T-helper 2 cell treated with Interferon-gamma antibody and Interleukin-4, amounts not matched to agents 5 μg/mL and 100 μg/mL, for 36 hours (primary cell): ENCODE data around the gene PAFAH2.
A peak's percentile ranks its signal among the peaks of the same experiment; 100 is the strongest.
"Not testable (repeated sequence)": the region's sequence is repeated elsewhere in the genome, so short reads cannot be mapped to it uniquely, and the experiment has no call there.

ENCODE experiments used
- DNase-seq: peaks from one replicate; pipeline ENCODE4 v3.0.0; 2021; ENCODE audit warnings: low spot score
- H3K27ac Mint-ChIP-seq: one replicate; pipeline ENCODE4 v1.8.0; 2021; ENCODE audit warnings: mild to moderate bottlenecking, mixed read lengths
- H3K27me3 Mint-ChIP-seq: one replicate; pipeline ENCODE4 v1.8.0; 2021; ENCODE audit warnings: low read depth, mixed read lengths
- H3K36me3 Mint-ChIP-seq: one replicate; pipeline ENCODE4 v1.8.0; 2021; ENCODE audit warnings: low read depth, mixed read lengths
- H3K4me1 Mint-ChIP-seq: one replicate; pipeline ENCODE4 v1.8.0; 2021; ENCODE audit warnings: low read depth, mixed read lengths
- H3K4me3 Mint-ChIP-seq: one replicate; pipeline ENCODE4 v1.8.0; 2022; ENCODE audit warnings: mild to moderate bottlenecking, moderate library complexity, mixed read lengths
- H3K9me3 Mint-ChIP-seq: one replicate; pipeline ENCODE4 v1.8.0; 2021; ENCODE audit warnings: mixed read lengths

PAFAH2 gene

DNA sequence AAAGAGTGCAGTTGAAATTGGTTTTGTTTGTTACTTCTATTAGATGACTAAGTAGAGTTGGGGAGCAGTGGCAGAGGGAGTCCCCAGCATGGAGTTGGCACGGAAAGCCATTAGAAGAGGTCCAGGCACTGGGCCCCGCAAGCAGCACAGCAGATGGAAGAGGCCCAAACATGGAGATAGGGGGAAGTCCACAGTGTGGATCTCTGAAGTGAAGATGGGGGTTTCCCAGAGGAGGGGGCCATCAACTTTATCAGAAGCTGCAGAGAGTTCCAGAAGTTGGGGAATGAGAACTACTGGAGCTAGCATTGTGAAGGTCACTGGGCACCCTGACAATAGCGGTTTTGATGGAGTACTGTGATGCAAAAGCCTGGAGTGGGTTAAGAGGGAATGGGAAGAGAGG is 30.6 kb downstream of the PAFAH2 start:
- DNase-seq: no peak
- Mint-ChIP-seq H3K27me3 (no peaks in the 10 kb centered on the region), H3K9me3 (no peaks in the 10 kb centered on the region), H3K4me1 (peaks cover 24% of the 10 kb centered on the region), H3K4me3 (no peak overlapping the region), H3K27ac (peak overlapping the region; percentile 34), H3K36me3 (peaks cover 66% of the 10 kb centered on the region)

DNA sequence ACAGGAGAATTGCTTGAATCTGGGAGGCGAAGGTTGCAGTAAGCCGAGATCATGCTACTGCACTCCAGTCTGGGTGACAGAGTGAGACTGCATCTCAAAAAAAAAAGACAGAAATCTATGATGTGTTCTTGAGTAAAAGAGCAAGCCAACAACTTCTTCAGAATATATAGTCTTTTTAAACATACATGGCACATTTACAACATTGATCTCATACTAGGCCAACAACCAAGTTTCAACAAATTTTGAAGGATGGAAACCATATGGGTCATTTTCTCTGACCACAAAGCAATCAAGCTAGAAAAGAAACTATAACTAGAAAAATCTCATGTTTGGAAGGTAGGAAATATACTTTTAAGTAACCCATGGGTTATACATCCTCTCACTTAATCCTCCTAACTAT is 38.3 kb downstream of the PAFAH2 start:
- peaks cover 50% of the 10 kb centered on the region for H3K36me3 Mint-ChIP-seq
- no peaks in the 10 kb centered on the region for H3K9me3 Mint-ChIP-seq
- H3K4me1 Mint-ChIP-seq: peaks cover 3% of the 10 kb centered on the region
- no peaks in the 10 kb centered on the region for H3K27me3 Mint-ChIP-seq
- H3K4me3 Mint-ChIP-seq: no peak overlapping the region
- no peak overlapping the region for H3K27ac Mint-ChIP-seq
- no peak for DNase-seq

DNA sequence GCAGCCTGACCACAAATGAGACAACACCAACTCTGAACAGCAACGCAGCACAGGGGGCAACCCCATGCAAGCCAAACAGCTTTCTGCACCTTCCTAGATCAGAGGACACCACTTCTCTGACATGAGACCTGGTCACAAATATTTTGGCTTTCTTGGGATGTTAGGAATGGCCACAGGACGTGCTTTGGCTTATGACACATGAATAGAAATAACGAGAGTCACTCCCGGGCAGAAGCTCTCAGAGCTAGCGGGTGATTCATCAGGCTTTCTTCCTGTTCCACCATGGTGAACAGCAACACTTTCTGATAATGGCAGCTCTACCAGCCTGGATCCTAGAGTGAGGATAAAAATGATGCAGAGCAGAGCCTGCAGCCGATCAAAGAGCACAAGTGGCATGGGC is 39.4 kb downstream of the PAFAH2 start:
- no peaks in the 10 kb centered on the region for H3K27me3 Mint-ChIP-seq
- peaks cover 43% of the 10 kb centered on the region for H3K36me3 Mint-ChIP-seq
- no peak overlapping the region for H3K4me3 Mint-ChIP-seq
- no peak overlapping the region for H3K27ac Mint-ChIP-seq
- peaks cover 7% of the 10 kb centered on the region for H3K4me1 Mint-ChIP-seq
- no peak for DNase-seq
- H3K9me3 Mint-ChIP-seq: no peaks in the 10 kb centered on the region

DNA sequence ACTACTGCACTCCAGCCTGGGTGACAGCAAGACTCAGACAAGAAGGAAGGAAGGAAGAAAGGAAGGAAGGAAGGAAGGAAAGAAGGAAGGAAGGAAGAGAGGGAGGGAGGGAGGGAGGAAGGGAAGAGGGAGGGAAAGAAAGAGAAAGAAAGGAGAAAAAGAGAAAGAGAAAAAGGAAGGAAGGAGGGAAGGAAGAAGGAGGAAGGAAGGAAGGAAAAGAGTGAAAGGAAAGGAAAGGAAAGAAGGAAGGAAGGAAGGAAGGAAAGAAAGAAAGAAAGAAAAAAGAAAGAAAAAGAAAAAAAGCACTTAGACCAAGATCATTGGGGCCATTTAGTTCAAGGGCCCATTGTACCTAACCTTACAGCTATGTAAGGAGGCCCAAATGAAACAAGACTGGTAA is 42.3 kb downstream of the PAFAH2 start:
- Mint-ChIP-seq H3K4me3 (no peak overlapping the region), H3K27me3 (no peaks in the 10 kb centered on the region), H3K36me3 (peaks cover 22% of the 10 kb centered on the region), H3K4me1 (peaks cover 7% of the 10 kb centered on the region), H3K9me3 (no peaks in the 10 kb centered on the region), H3K27ac (no peak overlapping the region)
- no peak for DNase-seq

DNA sequence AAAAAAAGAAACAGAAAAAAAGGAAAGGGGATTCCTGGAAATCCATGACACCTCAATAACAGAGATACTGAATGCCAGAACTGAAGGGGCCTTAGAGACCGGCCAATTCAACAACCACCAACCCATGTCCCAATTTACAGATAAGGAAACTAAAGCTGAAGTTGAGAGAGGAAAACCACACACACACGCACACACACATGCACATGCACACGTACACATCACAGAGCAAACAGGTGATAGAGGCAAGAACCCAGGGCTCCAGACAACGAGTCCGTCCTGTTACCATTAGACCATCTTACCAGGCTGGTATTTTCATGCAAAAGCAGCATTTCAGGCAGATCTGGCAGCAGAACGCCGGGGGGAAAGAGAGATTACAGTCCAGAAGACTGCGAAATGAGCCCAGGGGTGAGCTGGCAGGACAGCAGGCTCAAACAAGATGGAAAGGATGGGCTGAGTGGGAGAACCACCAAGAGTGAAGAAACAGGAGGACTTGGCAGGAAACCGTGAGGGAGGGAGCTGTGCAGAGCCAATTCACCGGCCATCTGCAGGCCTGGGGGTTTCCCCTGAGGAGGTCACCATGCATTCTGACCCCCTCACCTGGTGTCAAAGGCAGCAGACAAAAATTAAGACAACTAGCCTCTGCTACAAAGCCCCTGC is 43.5 kb downstream of the PAFAH2 start:
- no peak overlapping the region for H3K4me3 Mint-ChIP-seq
- no peaks in the 10 kb centered on the region for H3K9me3 Mint-ChIP-seq
- no peaks in the 10 kb centered on the region for H3K27me3 Mint-ChIP-seq
- H3K27ac Mint-ChIP-seq: no peak overlapping the region
- H3K4me1 Mint-ChIP-seq: peaks cover 7% of the 10 kb centered on the region
- H3K36me3 Mint-ChIP-seq: peaks cover 11% of the 10 kb centered on the region
- DNase-seq: no peak

DNA sequence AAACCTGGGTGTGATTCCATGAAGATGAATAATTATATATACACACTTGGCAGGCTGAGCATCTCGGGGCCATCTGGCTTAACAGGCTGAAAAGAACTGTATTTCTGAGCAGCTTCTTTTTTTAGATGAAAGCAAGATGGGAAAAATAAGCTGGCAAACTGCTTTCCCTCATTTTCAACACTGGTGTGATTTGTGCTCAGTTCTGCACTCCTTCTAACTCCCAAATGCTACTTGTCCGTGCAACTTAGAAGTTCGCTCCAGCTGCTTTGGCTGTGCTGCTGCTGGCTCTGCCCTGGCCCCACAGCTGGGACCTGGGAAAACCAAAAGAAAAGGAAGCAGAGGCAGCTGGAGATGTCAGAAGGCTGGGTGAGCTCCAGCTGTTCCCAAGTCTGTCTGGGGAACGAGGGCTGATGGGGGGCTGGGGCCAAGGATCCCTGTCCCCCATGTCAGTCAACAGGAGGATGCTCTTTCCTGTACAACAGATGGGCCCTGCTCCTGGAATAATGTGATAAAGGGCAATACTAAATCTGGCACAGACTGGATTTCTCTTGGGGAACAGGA is 44.9 kb downstream of the PAFAH2 start:
- H3K27me3 Mint-ChIP-seq: no peaks in the 10 kb centered on the region
- H3K9me3 Mint-ChIP-seq: no peaks in the 10 kb centered on the region
- peaks cover 5% of the 10 kb centered on the region for H3K36me3 Mint-ChIP-seq
- no peak for DNase-seq
- peaks cover 7% of the 10 kb centered on the region for H3K4me1 Mint-ChIP-seq
- H3K4me3 Mint-ChIP-seq: no peak overlapping the region
- no peak overlapping the region for H3K27ac Mint-ChIP-seq

DNA sequence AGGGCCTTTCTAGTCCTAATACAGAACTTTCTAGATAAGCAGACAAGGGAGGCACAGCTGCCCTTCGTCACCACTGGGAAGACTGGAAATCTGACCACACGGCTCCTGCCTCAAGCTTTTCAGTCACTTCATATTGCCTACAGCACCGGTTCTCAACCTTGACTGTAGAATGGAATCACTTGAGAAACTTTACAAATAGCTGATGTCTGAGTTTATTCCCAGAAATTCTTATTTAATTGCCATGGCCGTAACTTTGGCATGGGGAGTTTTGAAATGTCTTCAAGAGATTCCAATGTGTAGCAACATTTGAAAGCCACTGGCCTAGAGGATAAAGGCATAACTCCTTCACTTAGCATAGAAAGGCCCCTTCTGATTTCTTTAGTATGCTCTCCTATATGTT is 49.2 kb downstream of the PAFAH2 start:
- no peaks in the 10 kb centered on the region for H3K27me3 Mint-ChIP-seq
- no peak overlapping the region for H3K4me3 Mint-ChIP-seq
- H3K27ac Mint-ChIP-seq: no peak overlapping the region
- no peak for DNase-seq
- H3K9me3 Mint-ChIP-seq: peaks cover 7% of the 10 kb centered on the region
- no peaks in the 10 kb centered on the region for H3K36me3 Mint-ChIP-seq
- no peaks in the 10 kb centered on the region for H3K4me1 Mint-ChIP-seq

DNA sequence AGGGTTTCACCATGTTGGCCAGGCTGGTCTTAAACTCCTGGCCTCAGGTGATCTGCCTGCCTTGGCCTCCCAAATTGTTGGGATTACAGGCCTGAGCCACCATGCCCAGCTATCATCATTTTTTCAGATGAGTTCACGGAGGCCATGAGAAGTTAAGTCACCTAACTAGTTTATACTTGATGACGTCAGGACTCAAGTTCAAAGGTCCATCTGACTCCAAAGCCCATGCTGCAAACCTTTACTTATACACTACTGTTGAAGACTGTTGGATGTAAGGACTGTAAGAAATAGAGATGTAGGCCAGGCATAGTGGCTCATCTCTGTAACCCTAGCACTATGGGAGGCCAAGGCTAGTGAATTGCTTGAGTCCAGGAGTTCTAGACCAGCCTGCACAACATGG is 50.8 kb downstream of the PAFAH2 start:
- Mint-ChIP-seq H3K27ac (no peak overlapping the region), H3K27me3 (peaks cover 7% of the 10 kb centered on the region), H3K4me3 (no peak overlapping the region), H3K4me1 (no peaks in the 10 kb centered on the region), H3K36me3 (peaks cover 2% of the 10 kb centered on the region), H3K9me3 (peaks cover 13% of the 10 kb centered on the region)
- no peak for DNase-seq

DNA sequence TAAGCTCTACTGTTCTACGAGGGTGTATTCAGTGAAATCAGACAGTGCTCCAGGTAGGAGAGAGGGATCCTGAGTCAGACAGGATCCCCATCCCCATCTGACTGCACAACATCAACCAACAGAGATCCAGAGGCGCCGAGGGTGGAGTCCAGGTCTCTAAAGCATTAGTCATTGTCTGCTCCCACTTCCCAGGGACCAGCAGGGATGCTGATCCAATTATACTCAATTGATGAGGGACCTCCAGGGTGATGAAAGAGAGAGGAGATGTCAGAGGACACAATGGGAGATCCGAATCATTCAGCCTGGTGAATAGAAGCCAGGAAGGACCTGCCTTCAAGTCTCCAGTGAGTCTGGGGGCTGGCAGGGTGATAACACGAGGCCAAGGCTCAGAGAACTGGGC is 52.1 kb downstream of the PAFAH2 start:
- Mint-ChIP-seq H3K9me3 (peaks cover 13% of the 10 kb centered on the region), H3K4me1 (no peaks in the 10 kb centered on the region), H3K27ac (no peak overlapping the region), H3K4me3 (no peak overlapping the region), H3K27me3 (peaks cover 7% of the 10 kb centered on the region), H3K36me3 (peaks cover 2% of the 10 kb centered on the region)
- no peak for DNase-seq

DNA sequence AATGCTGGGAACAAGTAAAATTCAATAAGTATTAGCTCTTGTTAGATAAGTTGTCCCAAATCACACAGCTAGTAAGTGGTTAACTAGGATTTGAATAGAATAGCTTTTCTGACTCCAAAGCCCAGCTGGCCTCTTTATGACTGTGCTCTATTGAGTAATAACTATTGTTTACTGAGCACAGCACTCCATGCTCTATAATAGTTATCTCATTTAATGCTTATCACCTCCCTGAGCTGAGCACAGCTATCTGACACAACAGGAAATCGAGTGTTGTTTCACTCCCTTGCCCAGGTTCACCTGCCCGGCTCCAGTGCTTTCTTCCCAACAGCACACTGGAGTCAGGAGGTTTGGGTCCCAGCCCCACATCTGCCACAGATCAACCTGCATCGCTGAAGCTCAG is 52.9 kb downstream of the PAFAH2 start:
- H3K27ac Mint-ChIP-seq: no peak overlapping the region
- no peak overlapping the region for H3K4me3 Mint-ChIP-seq
- H3K36me3 Mint-ChIP-seq: peaks cover 2% of the 10 kb centered on the region
- H3K27me3 Mint-ChIP-seq: peaks cover 7% of the 10 kb centered on the region
- no peak for DNase-seq
- peaks cover 13% of the 10 kb centered on the region for H3K9me3 Mint-ChIP-seq
- H3K4me1 Mint-ChIP-seq: no peaks in the 10 kb centered on the region

DNA sequence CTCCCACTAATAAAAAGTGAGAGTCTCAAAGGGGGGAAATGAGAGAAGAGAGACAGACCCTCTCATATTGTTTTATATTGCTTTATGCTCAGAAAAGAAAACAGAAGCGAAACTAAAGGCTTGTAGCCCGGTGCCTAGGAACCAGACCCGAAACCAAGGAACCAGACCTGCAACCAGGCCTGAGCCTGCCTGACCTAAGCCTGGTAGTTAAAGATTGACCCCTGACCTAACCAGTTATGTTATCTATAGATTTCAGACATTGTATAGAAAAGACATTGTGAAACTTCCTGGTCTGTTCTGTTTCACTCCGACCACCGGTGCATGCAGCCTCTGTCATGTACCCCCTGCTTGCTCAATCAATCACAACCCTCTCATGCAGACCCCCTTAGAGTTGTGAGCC is 54.4 kb downstream of the PAFAH2 start:
- H3K27ac Mint-ChIP-seq, H3K4me1 Mint-ChIP-seq, H3K27me3 Mint-ChIP-seq, DNase-seq, H3K4me3 Mint-ChIP-seq, H3K36me3 Mint-ChIP-seq: not testable (repeated sequence)
- H3K9me3 Mint-ChIP-seq: peaks cover 13% of the 10 kb centered on the region

DNA sequence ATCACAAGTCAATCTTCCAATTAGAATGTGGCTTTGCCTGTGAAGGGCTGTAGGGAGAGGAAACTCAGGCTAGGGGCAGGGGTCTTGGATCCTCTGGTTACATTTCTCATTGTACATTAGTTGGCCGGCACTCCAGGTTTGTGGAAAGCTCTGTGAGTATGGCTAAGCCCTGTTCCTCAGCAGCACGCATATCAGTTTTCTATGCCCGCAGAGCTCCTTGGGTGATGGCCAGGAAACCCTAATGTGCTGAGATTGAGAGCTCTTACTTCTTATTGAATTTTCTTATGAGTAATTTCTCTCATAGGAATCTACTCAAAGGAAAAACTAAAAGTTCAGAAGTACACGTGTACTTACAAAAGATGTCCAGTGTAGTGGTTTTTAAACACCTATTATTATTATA is 60.9 kb downstream of the PAFAH2 start:
- DNase-seq: no peak
- no peaks in the 10 kb centered on the region for H3K9me3 Mint-ChIP-seq

DNA sequence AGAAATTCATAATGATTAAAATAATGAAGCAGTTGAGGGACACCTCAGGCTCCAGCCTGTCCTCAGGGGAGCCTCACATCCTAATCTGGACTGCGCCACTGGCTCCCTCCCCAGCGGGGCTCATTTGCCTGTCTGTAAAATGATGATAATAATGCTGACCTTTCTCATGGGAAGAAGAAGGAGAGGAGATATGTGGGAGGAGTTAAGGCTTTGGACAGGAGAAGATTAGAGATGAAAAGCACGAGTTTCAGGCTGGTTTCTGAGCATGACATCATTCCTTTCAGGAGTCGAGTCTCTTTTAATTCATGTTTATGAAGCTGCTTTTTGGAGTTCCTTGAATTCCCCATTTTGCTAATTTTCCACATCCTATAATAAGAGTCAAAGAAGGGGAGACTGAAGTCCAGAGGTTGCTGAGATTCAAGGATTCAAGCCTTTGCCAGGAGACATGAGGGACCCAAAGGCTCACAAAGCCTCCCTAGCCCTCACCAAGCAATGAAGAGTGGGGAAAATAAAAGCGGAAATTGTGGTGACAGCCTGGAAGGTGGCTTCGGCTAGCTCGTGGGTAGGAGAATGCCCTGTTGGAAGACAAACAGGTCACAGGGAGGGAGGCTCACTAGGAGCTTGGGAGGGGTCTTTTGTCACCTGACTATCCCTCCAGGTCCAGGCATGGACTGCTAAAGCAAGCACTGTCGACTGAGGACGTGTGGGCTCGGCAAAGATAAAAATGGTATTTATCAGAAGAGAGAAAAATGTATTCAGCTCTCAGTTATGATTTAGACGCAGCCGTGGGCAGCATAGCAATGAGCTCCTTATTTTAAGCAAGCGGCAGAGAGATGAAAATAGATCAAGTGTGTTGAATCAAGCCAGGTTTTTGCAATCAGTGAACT is 64.1 kb downstream of the PAFAH2 start:
- peaks cover 2% of the 10 kb centered on the region for H3K4me1 Mint-ChIP-seq
- H3K27ac Mint-ChIP-seq: no peak overlapping the region
- no peak overlapping the region for H3K4me3 Mint-ChIP-seq
- peaks cover 28% of the 10 kb centered on the region for H3K27me3 Mint-ChIP-seq
- DNase-seq: no peak
- no peaks in the 10 kb centered on the region for H3K9me3 Mint-ChIP-seq
- H3K36me3 Mint-ChIP-seq: no peaks in the 10 kb centered on the region

More for the DNA sequence above, 60.9 kb downstream of the PAFAH2 start:
- H3K4me3 Mint-ChIP-seq: no peak overlapping the region
- H3K36me3 Mint-ChIP-seq: no peaks in the 10 kb centered on the region
- H3K4me1 Mint-ChIP-seq: no peaks in the 10 kb centered on the region
- H3K27ac Mint-ChIP-seq: no peak overlapping the region
- peaks cover 16% of the 10 kb centered on the region for H3K27me3 Mint-ChIP-seq

DNA sequence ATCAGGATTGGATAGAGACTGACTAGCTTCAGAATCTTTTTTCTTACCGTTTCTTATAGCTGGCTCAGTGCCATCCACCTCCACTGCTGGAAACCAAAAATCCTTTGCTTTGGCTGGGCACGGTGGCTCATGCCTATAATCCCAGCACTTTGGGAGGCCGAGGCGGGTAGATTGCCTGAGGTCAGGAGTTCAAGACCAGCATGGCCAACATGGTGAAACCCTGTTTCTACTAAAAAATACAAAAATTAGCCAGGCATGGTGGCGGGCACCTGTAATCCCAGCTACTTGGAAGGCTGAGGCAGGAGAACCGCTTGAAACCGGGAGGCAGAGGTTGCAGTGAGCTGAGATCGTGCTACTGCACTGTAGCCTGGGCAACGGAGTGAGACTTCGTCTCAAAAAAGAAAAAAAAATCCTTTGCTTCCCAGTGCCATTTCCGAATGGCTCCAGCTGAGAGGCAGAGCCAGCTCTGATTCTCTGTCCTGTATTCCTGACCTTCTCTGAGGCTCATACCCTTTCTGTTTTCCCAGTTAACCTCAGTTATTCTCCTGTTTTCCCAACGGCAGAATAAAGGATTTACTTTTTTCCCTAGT is 65.0 kb downstream of the PAFAH2 start:
- H3K27ac Mint-ChIP-seq, H3K4me1 Mint-ChIP-seq: not testable (repeated sequence)

More for the DNA sequence above, 65.0 kb downstream of the PAFAH2 start:
- H3K9me3 Mint-ChIP-seq, H3K36me3 Mint-ChIP-seq, H3K4me3 Mint-ChIP-seq, DNase-seq: not testable (repeated sequence)
- peaks cover 28% of the 10 kb centered on the region for H3K27me3 Mint-ChIP-seq
